Esophagus squamous epithelium (tissue), 4 donors: ENCODE data around the gene ENPP7.

Experiments used
- POLR2A ChIP-seq, 4 donors: fragments of 450-650 bp; IDR thresholded peaks; one replicate each; pipeline ENCODE4 v1.6.1; 2017; ENCODE audit warnings: antibody characterized with exemption in 4 of 4, mild to moderate bottlenecking in 4 of 4, moderate library complexity in 3 of 4
- TF ChIP-seq, protein P1 (sequence below), 6 experiments: fragments of 450-650 bp in 4 of 6; fragments of 200-600 bp in 2 of 6; sonication (generic) in 2 of 6; IDR thresholded peaks; one replicate each; pipeline ENCODE4 v1.5.1; 2016 to 2019; ENCODE audit warnings: antibody characterized with exemption in 6 of 6, mild to moderate bottlenecking in 4 of 6, moderate library complexity in 4 of 6

DNA sequence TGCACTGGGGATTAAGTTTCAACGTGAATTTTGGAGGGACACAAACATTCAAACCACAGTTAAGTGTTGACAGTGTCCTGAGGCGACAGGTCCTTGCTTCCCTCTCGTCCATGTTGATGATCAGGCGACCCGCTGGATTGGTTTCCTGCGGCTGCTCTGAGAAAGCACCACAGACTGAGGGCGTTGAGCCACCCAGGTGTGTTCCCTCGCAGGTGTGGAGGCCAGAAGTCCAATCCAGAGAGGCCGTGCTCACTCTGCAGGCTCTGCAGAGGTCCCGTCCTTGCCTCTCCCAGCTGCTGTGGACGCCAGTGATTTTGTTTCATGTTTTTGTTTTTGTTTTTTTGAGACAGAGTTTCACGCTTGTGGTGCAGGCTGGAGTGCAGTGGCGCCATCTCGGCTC, 24.8 kb downstream of the ENPP7 start:
- TF ChIP-seq, protein P1, sequence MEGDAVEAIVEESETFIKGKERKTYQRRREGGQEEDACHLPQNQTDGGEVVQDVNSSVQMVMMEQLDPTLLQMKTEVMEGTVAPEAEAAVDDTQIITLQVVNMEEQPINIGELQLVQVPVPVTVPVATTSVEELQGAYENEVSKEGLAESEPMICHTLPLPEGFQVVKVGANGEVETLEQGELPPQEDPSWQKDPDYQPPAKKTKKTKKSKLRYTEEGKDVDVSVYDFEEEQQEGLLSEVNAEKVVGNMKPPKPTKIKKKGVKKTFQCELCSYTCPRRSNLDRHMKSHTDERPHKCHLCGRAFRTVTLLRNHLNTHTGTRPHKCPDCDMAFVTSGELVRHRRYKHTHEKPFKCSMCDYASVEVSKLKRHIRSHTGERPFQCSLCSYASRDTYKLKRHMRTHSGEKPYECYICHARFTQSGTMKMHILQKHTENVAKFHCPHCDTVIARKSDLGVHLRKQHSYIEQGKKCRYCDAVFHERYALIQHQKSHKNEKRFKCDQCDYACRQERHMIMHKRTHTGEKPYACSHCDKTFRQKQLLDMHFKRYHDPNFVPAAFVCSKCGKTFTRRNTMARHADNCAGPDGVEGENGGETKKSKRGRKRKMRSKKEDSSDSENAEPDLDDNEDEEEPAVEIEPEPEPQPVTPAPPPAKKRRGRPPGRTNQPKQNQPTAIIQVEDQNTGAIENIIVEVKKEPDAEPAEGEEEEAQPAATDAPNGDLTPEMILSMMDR (IDR thresholded peaks at IDR 0.05) = no peak
- no peak for TF ChIP-seq POLR2A (IDR thresholded peaks at IDR 0.05)
